Hepatic stellate cell (primary cell): ENCODE data around the gene ZACN.

Source experiments
- DNase-seq: peaks from one replicate; pipeline ENCODE4 v3.0.0; 2011; ENCODE audit warnings: low spot score

Gene ZACN

DNA sequence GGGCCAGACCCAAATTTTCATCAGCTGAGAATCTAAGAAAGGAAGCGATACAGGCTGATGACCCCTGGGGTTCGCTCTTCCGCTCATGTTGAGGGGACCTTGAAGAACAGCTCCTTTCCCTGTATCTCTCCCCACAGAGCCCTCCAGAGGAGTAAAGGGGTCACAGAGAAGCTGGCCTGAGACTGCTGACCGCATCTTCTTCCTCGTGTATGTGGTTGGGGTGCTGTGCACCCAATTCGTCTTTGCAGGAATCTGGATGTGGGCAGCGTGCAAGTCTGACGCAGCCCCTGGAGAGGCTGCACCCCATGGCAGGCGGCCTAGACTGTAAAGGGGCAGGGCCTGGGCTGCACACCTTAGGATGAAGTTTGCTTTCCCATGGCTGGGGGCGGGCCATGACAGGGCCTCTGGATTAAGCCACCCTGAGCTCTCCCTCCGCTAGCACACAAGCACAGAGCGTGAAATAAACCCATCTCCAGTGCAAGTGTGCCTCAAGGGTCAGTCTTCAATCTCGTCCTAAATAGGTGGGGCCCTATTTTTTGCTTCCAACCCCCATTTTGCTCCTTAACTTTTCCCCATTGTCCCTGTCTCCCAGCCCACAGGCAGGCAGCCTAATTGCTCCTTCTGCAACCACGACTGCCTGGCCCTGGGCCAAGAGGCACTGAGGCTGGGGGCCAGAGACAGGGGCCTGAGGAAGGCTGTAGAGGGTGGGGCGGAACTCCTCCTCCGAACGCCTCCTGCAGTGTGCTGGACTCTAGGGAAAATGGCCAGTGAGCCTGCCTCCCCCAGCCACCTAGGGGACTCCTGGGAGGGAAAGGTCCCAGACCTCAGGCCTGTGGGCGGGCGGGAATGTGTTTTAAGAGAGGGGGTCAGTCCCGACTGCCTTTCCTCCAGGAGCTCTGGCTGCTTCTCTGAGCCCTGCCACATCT is 3.6 kb downstream of the ZACN start:
- DNase-seq, result no peak

DNA sequence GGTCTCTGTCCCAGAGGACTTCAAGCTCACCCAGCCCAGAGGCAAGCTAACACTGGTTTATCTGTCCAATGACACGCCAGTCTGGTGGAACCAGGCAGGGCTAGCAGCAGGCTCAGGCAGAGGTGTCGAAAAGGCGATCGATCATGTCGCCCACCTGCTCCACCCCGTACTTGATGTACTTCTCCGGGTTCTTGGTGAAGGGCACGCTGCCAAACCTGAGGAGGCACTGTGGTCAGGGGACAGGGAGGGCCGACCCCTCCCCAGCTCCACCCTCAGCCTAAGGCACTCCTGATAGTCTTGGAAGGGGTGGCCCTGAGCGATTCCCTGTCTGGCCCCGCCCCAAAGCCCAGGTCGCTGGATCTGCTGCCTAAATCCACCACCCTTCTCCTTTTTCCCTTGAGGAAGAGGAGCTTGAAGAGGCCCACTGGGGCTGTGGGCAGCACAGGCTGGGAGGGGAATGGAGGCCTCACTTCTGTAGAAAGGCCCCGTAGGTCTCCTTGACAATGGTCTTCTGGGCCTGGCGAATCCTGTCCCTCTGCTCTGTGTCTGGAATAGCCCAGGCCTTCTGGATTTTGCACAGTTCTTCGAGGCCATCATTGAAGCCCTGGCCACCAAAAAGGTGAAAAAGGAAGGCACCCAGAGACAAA is 4.7 kb downstream of the ZACN start:
- no peak for DNase-seq

DNA sequence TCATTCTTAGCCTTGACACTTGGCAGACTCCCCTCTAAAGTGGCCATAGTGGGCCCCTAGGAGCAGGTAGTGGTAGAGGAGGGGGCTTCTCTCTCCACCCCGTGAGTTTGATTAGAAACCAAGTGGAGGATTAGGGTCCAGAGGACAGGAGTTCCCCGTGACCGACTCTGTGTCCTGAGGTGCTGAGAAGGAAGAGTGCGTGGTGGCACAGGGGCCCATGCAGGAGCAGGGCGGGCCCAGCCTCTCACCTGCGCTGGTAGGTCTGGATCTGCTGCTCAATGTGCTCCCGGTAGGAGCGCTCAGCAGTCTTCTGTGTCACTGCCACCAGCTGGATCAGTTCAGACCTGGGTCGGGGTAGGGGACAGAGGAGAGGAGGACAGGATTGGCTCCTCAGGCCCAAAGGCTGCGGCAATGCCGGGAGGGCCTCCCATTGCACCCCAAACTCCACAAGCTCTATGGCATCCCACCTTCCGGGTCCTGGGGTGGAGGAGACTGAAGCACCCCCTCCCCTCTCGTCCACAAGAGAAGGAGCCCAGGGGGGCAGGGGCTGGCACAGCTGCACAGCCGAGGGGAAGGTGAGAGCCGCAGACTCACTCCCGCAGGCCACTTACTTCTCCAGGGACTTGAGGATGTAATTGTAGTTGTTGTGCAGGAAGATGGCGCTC is 6.2 kb downstream of the ZACN start:
- no peak for DNase-seq

DNA sequence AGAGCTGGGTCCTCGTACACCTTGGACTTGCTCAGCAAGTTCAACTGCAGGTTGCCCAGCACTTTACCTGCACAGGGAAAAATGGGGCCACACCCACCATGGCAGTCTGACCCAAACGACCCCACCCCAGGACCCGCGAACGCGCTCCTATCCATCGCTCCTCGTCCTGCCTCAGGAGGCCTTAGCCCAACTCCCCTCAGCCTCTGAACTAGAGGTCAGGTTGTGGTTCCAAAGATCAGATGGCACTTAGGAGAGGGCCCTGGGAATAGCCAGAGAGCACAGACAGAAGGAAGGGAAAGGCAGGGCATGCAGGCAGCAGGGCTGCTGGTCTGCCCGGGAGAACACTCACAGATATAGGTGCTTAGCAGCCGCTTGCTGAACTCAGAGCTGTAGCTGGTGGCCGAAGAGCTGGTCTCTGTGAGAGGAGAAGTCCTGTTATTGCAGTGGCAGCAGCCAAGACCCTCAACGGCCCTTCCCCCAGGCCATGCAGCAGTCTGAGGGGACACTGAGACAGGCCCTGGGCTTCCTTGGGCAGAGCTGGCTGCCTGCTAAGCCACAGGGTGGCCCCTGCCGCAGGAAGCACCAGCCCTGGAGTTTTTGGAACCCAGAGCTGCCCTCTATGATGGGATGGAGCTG is 6.9 kb downstream of the ZACN start:
- DNase-seq, result no peak

DNA sequence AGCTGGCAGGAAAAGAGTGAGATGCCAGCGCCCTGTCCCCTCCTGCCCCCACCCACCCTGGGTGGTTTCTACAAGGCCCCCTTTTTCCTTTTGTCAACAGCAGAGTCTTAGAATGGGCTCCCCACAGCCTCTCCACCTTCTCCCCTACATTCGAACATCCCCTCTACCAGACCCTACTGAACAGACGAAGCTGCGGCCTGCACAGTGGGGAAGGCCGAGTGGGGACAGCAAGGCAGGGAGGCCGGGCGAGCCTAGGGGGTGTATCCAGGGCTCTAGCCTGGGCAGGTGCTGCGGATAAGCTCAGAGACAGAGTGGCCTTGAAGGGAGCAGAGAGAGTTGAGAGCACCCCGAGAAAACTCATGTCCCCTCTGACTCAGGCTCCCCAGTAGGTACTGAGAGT is 7.4 kb downstream of the ZACN start:
- DNase-seq, result no peak

DNA sequence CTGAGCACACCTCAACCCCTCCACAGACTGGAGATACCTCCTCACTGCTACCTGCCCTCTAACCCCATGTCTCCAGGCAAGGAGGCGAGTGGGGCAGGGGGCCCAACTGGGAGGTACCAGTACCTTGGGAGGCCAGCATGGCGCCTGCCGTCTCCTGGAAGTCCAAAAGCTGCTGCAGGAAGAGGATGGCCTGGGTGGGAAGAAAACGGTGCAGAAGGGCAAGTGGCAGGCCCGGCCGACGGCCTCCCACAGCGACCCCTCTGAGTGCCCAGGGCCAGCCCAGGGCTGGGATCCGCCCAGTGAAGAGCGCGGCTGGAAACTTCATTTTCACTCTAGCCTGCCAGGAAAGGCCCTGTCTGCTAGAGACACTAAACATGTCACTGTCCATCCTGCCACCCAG is 8.5 kb downstream of the ZACN start:
- DNase-seq, result no peak

DNA sequence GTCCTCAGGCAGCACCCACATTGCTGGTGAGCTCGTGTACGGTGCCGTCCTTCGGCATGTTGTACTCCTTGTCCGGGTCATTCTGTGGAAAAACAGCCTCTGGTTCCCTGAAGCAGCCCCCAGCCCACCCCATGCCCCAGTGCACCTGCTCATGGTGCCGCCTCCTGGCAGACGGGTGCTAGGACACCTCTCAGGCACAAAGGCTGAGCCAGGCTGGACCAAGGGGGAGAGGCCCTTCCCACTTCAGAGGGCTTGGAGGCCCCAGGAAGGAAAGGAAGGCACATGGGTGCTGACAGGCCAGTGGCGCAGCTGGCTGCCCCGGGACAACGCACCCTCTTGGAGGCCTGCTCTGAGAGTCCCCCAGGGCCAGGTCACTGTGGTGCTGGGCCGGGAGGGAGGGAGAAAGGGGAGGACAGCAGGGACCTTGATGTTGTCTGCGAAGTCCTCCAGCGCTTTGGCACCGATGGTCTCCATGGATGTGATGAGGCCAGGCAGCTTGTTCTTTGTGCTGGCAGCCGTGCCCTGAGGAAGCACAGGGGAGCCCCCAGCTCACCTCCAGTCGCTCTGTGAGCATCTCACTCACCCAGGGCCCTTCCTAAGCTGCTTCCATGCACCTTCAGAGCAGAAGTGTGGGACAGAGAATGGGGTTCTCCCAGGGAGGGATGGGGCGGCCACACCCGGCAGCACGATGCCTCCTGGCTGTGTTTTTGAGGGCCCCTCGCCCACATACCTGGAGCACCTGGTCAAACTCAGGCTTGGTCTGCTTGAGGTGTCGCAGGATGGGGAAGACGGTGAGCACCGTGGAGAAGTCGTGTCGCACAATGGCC is 9.3 kb downstream of the ZACN start:
- no peak for DNase-seq

DNA sequence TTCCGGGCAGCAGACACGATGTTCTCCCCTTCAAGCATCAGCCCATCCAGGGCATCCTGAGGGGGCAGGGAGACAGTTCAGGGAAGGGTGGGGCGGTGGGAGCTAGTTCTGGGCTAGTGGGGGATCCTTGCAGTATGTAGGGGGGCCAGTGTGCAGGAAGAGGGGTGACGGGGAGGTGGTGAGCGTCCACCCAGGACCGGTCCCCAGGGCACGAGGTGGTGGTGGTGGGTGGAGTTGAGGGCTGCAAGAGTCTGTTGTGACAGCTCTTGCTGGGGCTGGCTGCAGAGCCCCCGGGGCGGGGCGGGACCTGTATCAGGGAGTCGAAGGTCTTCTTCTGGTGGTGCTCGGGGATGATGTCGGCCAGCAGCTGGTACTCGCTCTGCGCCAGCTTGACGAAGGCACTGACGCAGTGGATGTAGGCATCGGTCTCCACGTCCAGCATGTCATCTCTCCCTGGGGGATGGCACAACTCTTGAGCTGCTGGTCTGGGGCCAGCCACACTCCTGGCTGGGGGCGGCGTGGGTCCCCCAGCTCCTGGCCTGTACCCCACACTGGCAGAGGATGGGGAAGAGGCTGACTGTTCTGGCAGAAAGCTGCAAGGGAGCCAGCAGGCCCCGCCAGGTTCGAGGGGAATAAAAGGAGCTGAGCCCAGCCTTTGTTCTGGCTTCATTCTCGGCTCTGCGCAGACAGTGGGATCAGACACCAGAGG is 10.0 kb downstream of the ZACN start:
- DNase-seq, result no peak

DNA sequence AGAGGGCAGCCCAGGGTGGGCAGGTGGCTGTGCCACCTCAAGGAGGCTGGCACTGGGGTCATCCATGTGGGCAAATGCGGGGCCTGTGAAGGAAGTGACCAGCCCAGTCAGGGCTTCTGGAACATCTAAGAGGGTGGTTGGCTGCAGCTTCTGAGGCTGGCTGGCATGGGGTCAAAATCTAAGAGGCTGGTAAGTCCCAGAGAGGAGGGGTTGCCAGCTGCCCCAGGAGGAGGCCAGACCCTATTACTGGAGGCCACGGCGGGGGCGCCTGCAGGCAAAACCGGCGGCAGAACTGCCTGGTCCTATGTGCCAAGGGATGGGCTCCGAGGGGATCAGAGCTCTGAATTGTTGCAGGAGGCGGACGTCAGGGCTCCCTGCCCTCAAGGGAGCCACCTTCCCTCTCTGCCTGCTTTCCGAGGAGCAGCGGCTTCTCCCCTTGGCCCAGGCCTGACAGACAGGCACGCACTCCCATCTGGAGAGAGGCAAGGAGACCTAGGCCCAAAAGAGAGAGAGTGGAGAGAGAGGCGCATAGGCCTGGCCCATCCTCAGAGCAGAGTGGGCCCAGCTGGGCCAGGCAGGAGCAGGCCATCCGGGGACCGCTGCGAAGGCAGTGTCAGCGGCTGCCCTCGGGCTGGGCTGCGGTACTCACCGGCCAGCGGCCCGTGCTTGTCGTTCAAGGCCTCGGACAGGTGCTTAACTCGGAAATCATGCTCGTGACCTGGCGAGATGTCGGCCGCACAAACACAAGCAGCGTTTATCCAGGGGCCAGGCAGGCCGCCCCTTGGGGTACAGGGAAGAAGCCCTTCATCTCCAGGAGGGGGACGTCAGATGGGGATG is 10.9 kb downstream of the ZACN start:
- no peak for DNase-seq

DNA sequence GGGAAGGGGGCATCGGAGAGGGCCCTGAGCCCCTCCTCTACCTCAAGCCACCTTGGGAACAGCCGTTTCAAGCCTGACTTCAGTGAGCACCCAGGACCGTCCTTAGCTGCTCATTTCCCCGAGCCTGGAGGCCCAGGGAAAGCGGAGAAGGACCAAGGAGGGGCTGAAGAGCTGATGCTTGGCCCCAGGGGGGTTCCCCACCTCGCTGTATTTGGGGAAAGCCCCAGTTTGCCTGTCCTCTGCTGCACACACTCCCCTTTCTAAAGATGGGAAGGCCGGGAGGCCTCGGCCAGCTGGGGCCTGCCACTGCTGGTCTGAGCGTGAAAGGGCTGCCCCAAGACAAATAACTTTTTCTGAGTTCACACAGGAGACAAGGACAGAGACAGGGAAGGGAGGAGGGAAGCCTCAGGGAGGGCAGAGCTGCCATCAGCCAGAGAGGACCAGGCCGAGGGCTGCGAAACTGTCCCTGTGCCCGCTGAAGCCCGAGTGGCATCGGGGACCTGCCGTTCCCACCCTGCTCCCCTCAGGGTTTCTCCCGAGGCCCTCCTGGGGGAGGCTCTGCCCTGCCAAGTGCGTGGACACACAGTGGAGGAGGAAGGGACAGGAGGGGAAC is 11.6 kb downstream of the ZACN start:
- no peak for DNase-seq

DNA sequence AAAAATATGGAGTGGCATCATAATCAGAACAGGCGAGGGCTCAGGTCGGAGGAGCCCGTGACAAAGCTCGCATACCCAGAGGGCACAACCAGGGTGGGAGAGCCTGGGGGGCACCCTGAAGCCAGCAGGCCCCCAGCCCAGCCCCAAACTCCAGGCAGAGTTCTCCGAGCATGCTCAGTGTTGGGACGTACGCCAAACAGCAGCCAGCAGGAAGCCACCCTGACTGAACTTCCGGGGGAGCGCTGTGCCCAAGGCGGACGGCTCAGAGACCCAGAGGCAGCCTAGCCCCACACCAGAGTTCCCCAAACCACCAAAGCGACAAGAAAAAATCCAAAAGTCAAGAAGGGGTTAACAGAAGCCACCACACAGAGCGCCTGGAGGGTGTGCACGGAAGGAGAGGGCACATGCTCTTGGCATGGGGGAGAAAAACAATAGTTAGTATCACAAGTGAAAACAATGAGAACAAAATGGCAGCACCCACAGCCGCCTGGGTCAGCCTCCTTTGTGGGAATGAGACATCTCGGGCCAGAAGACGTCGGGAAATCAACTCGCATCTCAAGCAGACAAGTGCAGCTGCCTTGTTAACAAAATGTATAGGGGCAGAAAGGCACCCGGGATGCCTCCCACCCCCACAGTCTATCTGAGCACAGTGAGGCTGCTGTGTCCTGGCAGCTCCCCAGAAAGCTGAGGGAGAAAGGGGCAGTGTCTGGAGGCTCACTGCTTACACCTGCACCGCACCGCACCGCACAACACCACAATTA is 12.7 kb downstream of the ZACN start:
- DNase-seq, result no peak

DNA sequence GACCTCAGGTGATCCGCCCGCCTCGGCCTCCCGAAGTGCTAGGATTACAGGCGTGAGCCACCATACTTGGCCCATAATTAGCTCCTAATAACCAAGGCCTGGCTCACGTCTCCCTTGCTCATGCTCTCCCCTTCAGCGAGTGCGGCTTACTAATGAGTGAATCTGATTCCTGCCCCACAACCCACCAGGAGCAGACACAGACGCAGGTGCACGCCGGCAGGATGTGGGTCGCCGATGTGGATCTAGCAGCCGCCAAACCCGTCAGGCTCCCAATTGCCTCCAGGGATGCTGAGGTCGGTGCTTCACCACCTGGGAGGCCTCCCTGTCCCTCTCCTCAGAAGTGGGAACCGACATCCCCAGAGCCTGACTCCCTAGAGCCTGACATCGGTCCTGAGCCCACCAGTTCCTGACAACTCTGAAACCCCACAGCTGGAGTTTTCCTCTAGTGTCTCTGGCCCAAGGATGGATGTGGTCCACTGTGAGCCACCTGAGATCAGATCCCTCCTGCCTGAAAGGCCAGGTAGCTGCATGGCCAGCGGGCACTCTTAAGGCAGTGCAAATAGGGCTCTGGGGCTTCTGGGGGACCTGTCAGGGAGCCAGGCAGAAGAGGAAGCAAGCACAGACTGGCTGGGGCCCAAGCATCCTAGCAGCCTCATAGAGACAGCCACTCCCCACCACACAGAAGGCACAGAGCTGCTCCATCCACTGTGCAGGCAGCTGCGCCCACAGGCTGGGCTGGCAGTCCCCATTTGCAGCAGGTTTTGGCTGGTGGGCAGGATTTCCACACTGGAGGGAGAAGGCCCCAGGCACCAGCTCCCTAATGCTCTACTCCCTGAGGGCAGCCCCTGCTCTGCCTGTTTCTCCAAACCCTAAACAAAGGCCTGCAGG is 13.8 kb downstream of the ZACN start:
- DNase-seq, result no peak

DNA sequence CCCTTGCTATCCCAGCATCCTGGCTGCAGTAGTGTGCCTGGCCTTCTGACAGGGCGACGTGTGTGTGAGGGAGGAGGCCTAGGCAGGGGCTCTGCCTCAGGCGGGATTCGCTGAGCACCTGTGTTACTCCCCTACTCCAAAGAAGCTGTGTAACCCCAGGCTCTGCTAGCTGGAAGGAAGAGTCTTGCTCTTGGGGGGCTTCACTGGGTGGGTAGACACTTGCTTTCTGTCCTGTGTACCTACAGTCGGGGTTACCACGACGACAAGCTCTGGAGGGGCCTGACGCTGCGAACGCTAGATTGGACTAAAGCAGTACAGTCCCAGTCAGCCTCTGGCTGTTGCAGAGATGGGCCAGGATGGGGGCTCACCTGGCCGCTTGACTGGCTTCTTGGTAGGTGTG is 15.1 kb downstream of the ZACN start:
- DNase-seq, result no peak

DNA sequence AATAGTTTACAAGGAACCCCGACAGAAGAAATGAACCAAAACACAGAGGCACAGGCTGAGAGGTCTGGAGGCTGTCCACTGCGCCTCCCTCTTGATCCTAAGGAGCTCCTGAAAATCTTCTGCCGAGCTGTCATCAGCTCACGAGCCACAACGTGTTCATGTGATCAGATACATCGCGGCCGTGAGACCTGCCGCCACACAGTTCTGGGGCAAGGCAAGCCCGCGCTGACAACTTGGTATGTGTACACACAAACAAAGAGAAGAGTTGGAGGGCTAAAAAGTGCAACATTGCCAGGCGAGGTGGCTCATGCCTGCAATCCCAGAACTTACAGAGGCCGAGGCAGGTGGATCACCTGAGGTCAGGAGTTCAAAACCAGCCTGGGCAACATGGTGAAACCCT is 17.0 kb downstream of the ZACN start:
- DNase-seq, result no peak

DNA sequence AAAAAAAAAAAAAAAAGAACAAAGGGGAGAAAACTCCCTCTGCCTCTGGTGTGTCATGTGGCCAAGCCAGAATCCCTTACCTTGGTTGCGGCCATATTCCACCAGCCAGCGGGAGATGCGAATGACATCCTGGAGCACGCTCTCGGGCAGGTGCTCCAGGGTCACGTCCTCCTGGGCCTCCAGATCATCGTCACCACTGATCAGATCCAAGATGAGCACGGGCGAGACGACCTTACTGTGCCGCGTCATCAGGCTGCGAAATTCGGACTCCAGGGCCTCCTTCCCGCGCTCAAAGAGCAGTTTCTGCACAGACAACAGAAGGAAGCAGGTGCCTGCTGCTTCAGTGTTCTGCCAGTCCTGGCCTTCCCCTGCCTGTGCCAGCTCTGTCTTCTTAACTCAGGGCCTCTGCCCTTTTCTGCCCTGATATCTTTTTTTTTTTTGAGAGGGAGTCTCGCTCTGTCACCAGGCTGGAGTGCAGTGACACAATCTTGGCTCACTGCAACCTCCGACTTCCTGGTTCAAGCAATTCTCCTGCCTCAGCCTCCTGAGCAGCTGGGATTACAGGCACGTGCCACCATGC is 18.8 kb downstream of the ZACN start:
- no peak for DNase-seq

DNA sequence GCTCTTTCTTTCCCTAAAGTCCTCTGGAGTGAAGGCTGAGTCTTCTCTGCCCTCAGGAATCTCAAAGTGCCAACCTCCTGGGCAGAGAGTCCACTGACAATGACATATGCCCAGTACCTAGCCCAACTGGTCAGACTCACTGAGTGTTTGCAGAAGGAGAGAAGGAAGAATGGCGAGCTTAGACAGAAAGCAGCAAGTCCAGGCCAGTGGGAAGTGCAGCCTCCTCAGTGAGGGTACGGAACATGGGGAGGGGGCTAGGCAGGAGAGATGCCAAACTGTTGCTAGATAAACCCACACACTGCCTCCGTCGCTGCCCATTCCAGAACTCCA is 23.9 kb downstream of the ZACN start:
- DNase-seq, result no peak

DNA sequence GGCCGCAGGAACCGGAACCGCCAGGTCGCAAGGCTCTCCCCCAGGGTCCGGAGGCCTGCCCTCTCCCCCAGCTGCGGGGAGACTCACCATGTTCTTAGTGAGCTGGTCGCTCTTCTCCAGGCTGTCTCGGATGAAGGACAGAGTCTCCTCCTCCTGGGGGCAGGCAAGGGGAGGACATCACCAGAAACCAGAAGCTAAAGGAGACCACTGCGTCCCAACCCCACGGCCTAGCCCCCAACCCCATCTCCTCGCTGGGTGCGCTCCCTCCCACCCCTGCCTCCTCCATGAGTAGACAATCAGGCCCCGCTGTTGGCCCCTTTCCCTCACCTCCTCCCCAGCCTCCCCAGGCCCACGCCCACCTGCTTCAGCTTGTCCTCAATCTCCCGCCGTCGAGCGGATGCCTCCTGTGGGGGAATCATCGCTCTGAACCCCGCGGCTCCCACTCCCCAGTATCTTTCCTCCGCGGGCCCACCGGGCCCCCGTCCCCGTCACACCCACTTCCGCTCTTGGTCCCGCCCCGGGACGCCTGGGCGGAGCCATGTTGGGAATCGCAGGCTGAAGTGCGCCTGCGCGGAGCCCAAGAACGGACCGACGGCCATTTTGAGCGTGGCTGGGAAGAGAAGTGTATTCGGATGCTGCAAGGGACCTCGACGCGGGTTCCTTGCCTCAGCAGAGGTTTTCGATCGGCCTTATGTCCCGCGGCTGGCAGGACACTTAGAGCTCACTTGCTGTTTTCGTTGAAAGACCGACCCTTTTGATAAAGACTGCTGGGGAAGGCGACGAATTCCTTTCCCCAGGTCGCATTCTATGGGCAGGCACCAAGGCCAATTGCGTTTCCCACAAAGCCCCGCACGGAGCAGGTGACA is 24.5 kb downstream of the ZACN start, which contains the start of gene EXOC7:
Gene EXOC7 (minus strand): TSS at position 514 of the 866 bp plus-strand sequence. CDS start 95 bp downstream, at position 419.
- peak; percentile 98 for DNase-seq
